ENCODE data around the gene TMEM270. TPM values are rescaled to one million over a fixed set of nuclear protein-coding genes. Genes with fewer than 3 reads are reported as not detected.

Gene TMEM270
- total and polyA plus RNA-seq, 10 of the 15 experiments (the other 5 are each of a cell fraction or from before 2014, with no cell fraction given), result not detected

DNA sequence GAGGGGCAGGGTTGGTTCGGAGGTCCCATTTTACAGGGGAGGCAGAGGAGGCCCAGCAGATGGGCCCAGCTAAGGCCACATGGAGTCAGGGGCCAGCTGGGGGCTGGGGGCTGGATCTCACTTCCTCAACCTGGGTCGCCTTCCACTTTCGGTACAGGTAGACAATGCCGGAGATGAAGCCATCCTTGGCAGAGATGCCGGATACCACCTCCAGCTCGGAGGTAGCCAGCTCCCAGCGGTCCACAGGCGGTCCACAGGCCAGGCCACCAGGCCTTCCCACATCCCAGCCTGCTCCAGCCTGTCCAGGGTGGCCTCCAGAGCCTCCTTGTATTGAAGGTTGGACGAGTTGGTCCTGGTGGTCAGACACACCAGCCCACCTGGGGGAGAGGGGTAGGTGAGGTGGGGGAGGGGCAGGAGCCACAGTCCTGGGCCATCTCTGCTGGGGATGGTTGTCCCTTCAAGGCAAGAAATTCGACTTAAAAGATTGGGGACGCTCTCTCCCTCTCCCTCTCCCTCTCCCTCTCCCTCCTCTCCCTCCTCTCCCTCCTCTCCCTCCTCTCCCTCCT lies 26.2 kb upstream of the TMEM270 start:
- Histone ChIP-seq H3K9ac (ENCODE audit: control insufficient read depth, insufficient read depth, low read length) (no peak overlapping the region), H3K27me3 (replicated peaks in 1 of 2; ENCODE audit: control insufficient read depth in 2 of 2, insufficient read depth in 2 of 2, low read length in 1 of 2) (no peaks in the 10 kb centered on the region), H3K36me3 (ENCODE audit: control insufficient read depth in 2 of 2, insufficient read depth in 2 of 2, low read length in 1 of 2) (no peaks in the 10 kb centered on the region), H3K4me3 (no peak overlapping the region), H3K27ac (ENCODE audit: control insufficient read depth, insufficient read depth) (no peak overlapping the region), H3K4me2 (ENCODE audit: control insufficient read depth, insufficient read depth) (no peak overlapping the region), H4K20me1 (ENCODE audit: control insufficient read depth, insufficient read depth) (no peaks in the 10 kb centered on the region), H3K4me1 (ENCODE audit: control insufficient read depth, insufficient read depth, low read length) (no peaks in the 10 kb centered on the region), H2AFZ (ENCODE audit: control insufficient read depth, low read depth, low read length) (no peak overlapping the region), H3K9me3 (replicated peaks; ENCODE audit: control insufficient read depth, insufficient read depth, low read length) (no peaks in the 10 kb centered on the region), H3K79me2 (ENCODE audit: control insufficient read depth, insufficient read depth, low read length) (no peaks in the 10 kb centered on the region)
- RAD21 ChIA-PET (ENCODE audit: unreplicated experiment), result no interaction called here
- CTCF ChIA-PET, result no interaction called here
- BruUV-seq (replicated peaks), result no TSS peak
- WGBS (ENCODE audit: insufficient coverage, insufficient replicate concordance, low lambda C conversion rate, missing lambda C conversion rate), result 82% methylated on average over 10 of the region's 11 CpGs
- in situ Hi-C loops (cut with MboI) (no loop called here), intact Hi-C loops (cut with micrococcal nuclease; ENCODE audit: unreplicated experiment) (no loop called here)
- SMC1A ChIA-PET (ENCODE audit: uncharacterized antibody, unreplicated experiment), result no interaction called here
- no peak for DNase-seq (ENCODE audit: low read depth, low spot score)
- POLR2A ChIA-PET, result interaction anchor here (0.5 kb wide), 1 partner anchor 591 kb away, joined by 3 read pairs; no protein-coding TSS in a partner anchor
- no peak for FAIRE-seq
- TF ChIP-seq KLF5 (IDR thresholded peaks at IDR 0.05; ENCODE audit: partially characterized antibody) (no peak), MXI1 (IDR thresholded peaks at IDR 0.05; ENCODE audit: low read depth, low read length) (no peak), CHD1 (IDR thresholded peaks at IDR 0.05; ENCODE audit: low read depth, low read length) (no peak), CBX5 (IDR thresholded peaks at IDR 0.05; ENCODE audit: low read depth) (no peak), RAD21 (IDR thresholded peaks at IDR 0.05; ENCODE audit: insufficient read depth, low read depth, low read length) (no peak), GABPA (IDR thresholded peaks at IDR 0.05; ENCODE audit: low read depth) (no peak), SRF (IDR thresholded peaks at IDR 0.05; ENCODE audit: low read depth in 2 of 2, low read length in 2 of 2) (no peak), SMAD1 (IDR thresholded peaks at IDR 0.05; ENCODE audit: low read depth, partially characterized antibody) (no peak), EED (IDR thresholded peaks at IDR 0.05; ENCODE audit: low read depth) (no peak), RUNX3 (IDR thresholded peaks at IDR 0.05; ENCODE audit: low read length) (no peak), ZBTB4 (CRISPR knock-in tag; IDR thresholded peaks at IDR 0.05) (no peak), NR2C1 (IDR thresholded peaks at IDR 0.05) (no peak), POU2F2 (IDR thresholded peaks at IDR 0.05; ENCODE audit: borderline replicate concordance, low read depth, low read length) (no peak), MEF2A (IDR thresholded peaks at IDR 0.05; ENCODE audit: insufficient read depth, low read depth, low read length) (no peak), JUND (IDR thresholded peaks at IDR 0.05; ENCODE audit: low read depth, low read length) (no peak), TCF7 (IDR thresholded peaks at IDR 0.05; ENCODE audit: borderline replicate concordance) (no peak), POLR2AphosphoS2 (IDR thresholded peaks at IDR 0.05; ENCODE audit: low read depth, low read length) (no peak)
- TF ChIP-seq, protein P1, sequence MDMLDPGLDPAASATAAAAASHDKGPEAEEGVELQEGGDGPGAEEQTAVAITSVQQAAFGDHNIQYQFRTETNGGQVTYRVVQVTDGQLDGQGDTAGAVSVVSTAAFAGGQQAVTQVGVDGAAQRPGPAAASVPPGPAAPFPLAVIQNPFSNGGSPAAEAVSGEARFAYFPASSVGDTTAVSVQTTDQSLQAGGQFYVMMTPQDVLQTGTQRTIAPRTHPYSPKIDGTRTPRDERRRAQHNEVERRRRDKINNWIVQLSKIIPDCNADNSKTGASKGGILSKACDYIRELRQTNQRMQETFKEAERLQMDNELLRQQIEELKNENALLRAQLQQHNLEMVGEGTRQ (IDR thresholded peaks at IDR 0.05; ENCODE audit: borderline replicate concordance, low read depth, low read length), result no peak
- ATAC-seq, result no peak
